ENCODE data around the gene ASIC3. TPM values are rescaled to one million over a fixed set of nuclear protein-coding genes. Genes with fewer than 3 reads are reported as not detected.
A peak's percentile ranks its signal among the peaks of the same experiment; 100 is the strongest.

The ASIC3 gene
- total RNA-seq, 6 experiments from 2014 or later, result 0.09 to 0.76 (median 0.31) TPM

- H3K36me3 Mint-ChIP-seq (ENCODE audit: low read depth), result no peaks in the 10 kb centered on the region; the same call in none of the 2 replicates
- no peak overlapping the region for H3K4me3 Mint-ChIP-seq
- H3K9me3 Mint-ChIP-seq, result no peaks in the 10 kb centered on the region
- peak overlapping the region; percentile 81; the same call in 1 of the 2 replicates for H3K27ac Mint-ChIP-seq
- H3K4me1 Mint-ChIP-seq (ENCODE audit: low read depth), result peaks cover 67% of the 10 kb centered on the region
- H3K27me3 Mint-ChIP-seq (ENCODE audit: insufficient read depth), result peaks cover 5% of the 10 kb centered on the region
- TF ChIP-seq, protein P1, sequence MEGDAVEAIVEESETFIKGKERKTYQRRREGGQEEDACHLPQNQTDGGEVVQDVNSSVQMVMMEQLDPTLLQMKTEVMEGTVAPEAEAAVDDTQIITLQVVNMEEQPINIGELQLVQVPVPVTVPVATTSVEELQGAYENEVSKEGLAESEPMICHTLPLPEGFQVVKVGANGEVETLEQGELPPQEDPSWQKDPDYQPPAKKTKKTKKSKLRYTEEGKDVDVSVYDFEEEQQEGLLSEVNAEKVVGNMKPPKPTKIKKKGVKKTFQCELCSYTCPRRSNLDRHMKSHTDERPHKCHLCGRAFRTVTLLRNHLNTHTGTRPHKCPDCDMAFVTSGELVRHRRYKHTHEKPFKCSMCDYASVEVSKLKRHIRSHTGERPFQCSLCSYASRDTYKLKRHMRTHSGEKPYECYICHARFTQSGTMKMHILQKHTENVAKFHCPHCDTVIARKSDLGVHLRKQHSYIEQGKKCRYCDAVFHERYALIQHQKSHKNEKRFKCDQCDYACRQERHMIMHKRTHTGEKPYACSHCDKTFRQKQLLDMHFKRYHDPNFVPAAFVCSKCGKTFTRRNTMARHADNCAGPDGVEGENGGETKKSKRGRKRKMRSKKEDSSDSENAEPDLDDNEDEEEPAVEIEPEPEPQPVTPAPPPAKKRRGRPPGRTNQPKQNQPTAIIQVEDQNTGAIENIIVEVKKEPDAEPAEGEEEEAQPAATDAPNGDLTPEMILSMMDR (IDR thresholded peaks at IDR 0.05), result no peak
- DNase-seq, result no peak
Measured at GRCh38 chr7:151093748-151094147, 45.4 kb downstream of the ASIC3 start.

- H3K27me3 Mint-ChIP-seq (ENCODE audit: insufficient read depth), result peaks cover 1% of the 10 kb centered on the region; the same call in 1 of the 2 replicates
- H3K4me3 Mint-ChIP-seq, result no peak overlapping the region
- H3K9me3 Mint-ChIP-seq, result no peaks in the 10 kb centered on the region
- peak; percentile 45 for DNase-seq
- peaks cover 57% of the 10 kb centered on the region for H3K4me1 Mint-ChIP-seq (ENCODE audit: low read depth)
- H3K36me3 Mint-ChIP-seq (ENCODE audit: low read depth), result no peaks in the 10 kb centered on the region; the same call in 1 of the 2 replicates
- TF ChIP-seq, protein P1 (IDR thresholded peaks at IDR 0.05), result no peak
- peak overlapping the region; percentile 81 for H3K27ac Mint-ChIP-seq
Measured at GRCh38 chr7:151094675-151095074, 46.3 kb downstream of the ASIC3 start.

DNA sequence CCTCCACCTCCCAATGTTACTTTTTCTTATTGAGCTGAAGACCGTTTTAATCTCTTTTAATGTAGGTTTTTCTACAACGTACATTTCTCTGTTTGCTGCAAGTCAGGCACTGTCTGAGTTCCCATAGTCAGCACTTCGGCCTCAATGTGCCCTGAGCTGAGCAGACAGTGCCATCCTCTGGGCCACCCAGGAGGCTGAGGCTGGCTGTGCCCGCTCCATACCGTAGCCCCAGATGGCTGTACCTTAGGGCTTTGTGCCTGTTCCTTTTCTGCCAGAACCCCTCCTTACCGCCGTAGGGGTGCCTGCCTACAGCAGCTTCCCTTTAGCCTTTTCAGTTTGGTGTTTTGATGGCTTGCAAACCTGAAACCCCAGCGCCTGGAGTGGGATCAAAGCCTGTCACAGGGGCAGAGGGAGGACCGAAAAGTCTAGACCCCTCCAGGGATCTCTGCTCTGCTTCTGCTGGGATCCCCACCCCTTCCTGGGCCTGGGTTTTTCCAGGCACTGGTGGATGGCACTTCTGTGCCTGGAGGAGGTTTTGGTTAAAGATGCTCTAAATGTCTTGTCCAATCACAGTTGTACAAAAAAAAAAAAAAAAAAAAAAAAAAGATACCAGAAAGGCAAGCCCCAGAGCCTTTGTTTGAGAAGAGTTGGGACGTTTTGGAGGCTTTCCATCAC lies 46.9 kb downstream of the ASIC3 start:
- Mint-ChIP-seq H3K9me3 (no peaks in the 10 kb centered on the region), H3K4me1 (ENCODE audit: low read depth) (peaks cover 52% of the 10 kb centered on the region), H3K4me3 (no peak overlapping the region), H3K27ac (peak overlapping the region; percentile 81), H3K27me3 (ENCODE audit: insufficient read depth) (peaks cover 1% of the 10 kb centered on the region; the same call in 1 of the 2 replicates), H3K36me3 (ENCODE audit: low read depth) (no peaks in the 10 kb centered on the region)
- TF ChIP-seq, protein P1 (IDR thresholded peaks at IDR 0.05), result no peak
- DNase-seq, result no peak

DNA sequence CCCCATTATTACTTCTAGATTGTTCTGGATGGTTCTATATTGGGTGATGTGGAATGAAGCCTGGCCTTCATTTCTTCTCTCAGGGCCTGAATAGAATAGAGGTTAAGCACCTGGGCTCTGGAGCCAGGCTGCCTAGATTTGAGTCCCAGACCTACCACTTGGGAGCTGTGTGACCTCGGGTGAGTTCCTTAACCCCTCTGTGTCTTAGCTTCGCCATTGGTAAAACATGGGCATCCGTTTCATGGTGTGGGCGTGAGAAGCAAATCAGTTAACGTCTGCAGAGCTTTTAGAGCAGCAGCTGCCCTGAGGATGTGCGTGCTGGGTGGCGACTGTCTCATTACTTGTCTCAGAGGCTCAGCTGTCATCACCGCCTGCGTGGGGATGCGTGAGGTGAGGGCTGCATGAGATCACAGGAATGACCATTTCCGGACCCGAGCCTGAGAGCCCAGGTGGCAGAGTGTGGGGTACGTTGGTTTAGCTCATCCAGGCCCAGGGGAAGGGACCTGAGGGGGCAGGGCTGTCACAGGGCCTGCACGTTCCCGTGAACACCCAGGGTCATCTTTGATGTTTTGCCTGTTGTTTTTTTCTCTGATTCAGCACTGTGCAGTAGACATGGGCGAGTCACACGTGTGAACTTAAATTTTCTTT lies 47.6 kb downstream of the ASIC3 start:
- Mint-ChIP-seq H3K4me1 (ENCODE audit: low read depth) (peaks cover 48% of the 10 kb centered on the region), H3K9me3 (no peaks in the 10 kb centered on the region), H3K27me3 (ENCODE audit: insufficient read depth) (peaks cover 1% of the 10 kb centered on the region; the same call in 1 of the 2 replicates), H3K36me3 (ENCODE audit: low read depth) (no peaks in the 10 kb centered on the region), H3K4me3 (no peak overlapping the region), H3K27ac (peak overlapping the region; percentile 40)
- TF ChIP-seq, protein P1 (IDR thresholded peaks at IDR 0.05), result no peak
- no peak for DNase-seq

- no peaks in the 10 kb centered on the region for H3K36me3 Mint-ChIP-seq (ENCODE audit: low read depth)
- no peaks in the 10 kb centered on the region for H3K9me3 Mint-ChIP-seq
- H3K27me3 Mint-ChIP-seq (ENCODE audit: insufficient read depth), result peaks cover 1% of the 10 kb centered on the region; the same call in 1 of the 2 replicates
- H3K4me3 Mint-ChIP-seq, result no peak overlapping the region
- H3K27ac Mint-ChIP-seq, result no peak overlapping the region
- TF ChIP-seq, protein P1 (IDR thresholded peaks at IDR 0.05), result no peak
- peaks cover 27% of the 10 kb centered on the region for H3K4me1 Mint-ChIP-seq (ENCODE audit: low read depth)
- DNase-seq, result no peak
Measured at GRCh38 chr7:151099486-151100211, 51.3 kb downstream of the ASIC3 start.
